ENCODE results near the gene ARMC9.
"Not testable (repeated sequence)": the region's sequence is repeated elsewhere in the genome, so short reads cannot be mapped to it uniquely, and the experiment has no call there.

Gene ARMC9, protein sequence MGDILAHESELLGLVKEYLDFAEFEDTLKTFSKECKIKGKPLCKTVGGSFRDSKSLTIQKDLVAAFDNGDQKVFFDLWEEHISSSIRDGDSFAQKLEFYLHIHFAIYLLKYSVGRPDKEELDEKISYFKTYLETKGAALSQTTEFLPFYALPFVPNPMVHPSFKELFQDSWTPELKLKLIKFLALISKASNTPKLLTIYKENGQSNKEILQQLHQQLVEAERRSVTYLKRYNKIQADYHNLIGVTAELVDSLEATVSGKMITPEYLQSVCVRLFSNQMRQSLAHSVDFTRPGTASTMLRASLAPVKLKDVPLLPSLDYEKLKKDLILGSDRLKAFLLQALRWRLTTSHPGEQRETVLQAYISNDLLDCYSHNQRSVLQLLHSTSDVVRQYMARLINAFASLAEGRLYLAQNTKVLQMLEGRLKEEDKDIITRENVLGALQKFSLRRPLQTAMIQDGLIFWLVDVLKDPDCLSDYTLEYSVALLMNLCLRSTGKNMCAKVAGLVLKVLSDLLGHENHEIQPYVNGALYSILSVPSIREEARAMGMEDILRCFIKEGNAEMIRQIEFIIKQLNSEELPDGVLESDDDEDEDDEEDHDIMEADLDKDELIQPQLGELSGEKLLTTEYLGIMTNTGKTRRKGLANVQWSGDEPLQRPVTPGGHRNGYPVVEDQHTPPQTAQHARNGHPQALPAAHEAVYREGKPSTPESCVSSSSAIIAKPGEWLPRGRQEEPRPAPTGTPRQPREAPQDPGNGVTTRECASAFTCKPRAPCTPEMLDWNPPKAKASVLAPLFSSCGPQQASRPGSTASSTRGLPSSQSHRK

GRCh38 chr2:231198291-231199173 is at the start of gene ARMC9:
Gene ARMC9 (plus strand): TSS chr2:231198631. CDS start chr2:231206239, 7,608 bp downstream.
- DNase-seq (ENCODE audit: low read depth, low spot score): peak; percentile 92

DNA sequence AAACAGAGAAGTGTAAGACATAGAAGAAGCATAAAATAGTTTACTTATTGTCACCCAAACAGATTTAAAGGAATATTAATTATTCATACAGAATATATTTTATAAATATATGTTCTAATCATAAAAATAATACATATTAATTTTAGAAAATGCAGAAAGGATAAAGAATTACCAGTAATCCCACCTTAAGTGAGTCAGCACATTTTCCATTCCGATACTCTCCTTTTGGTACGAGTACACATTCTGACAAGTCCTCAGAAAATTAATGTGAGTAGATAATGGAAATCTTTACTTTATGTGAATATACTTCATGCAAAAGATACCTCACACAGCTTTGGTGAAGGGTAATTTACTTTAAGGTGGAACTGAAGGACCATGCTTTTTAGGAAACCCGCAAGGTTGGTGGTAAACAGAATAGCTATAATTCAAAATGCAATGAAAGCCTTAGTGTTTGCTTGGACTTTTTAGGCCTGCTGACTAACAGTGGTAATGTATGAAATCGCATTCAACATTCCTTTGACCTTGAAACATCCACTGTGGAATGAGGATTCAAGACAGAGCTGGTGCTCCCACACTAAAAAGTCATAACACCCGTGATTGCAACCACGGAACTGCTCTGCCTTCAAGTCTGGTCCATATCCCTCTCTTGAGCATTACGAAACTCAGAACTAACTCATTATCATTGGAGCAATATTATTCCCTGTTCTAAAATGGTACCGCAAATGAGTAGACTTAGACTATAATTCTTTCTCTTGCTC is 45.5 kb upstream of the ARMC9 start:
- peak; percentile 53 for DNase-seq (ENCODE audit: low read depth, low spot score)

- no peak for DNase-seq (ENCODE audit: low read depth, low spot score)
These were observed 39.1 kb upstream of the ARMC9 start for GRCh38 chr2:231159306-231159705.

DNA sequence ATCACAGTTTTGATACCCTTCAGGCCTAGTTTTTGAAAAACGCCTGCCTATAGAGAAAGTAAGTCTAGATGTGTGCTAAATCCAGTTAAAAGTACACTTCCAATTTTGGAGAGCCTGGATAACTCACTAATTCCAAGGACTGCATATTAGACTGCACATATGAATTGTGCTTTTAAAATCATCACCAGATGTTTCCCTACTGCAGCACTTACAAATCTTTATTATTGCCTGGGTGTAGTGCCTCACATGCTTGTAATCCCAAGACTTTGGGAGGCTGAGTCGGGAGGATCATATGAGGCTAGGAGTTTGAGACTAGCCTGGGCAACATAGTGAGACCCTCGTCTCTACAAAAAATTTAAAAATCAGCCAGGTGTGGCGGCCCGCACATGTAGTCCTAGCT is 37.7 kb upstream of the ARMC9 start:
- DNase-seq (ENCODE audit: low read depth, low spot score): no peak

GRCh38 chr2:231161252-231161839 is 37.1 kb upstream of the ARMC9 start:
- no peak for DNase-seq (ENCODE audit: low read depth, low spot score)

- peak; percentile 83 for DNase-seq (ENCODE audit: low read depth, low spot score)
These were observed 36.5 kb upstream of the ARMC9 start for GRCh38 chr2:231161877-231162329.

GRCh38 chr2:231163011-231163410 is 35.4 kb upstream of the ARMC9 start:
- DNase-seq (ENCODE audit: low read depth, low spot score): no peak

- no peak for DNase-seq (ENCODE audit: low read depth, low spot score)
These were observed 34.9 kb upstream of the ARMC9 start for GRCh38 chr2:231163414-231164095.

- no peak for DNase-seq (ENCODE audit: low read depth, low spot score)
These were observed 30.5 kb upstream of the ARMC9 start for GRCh38 chr2:231167745-231168459.

- no peak for DNase-seq (ENCODE audit: low read depth, low spot score)
These were observed 29.8 kb upstream of the ARMC9 start for GRCh38 chr2:231168460-231169139.

DNA sequence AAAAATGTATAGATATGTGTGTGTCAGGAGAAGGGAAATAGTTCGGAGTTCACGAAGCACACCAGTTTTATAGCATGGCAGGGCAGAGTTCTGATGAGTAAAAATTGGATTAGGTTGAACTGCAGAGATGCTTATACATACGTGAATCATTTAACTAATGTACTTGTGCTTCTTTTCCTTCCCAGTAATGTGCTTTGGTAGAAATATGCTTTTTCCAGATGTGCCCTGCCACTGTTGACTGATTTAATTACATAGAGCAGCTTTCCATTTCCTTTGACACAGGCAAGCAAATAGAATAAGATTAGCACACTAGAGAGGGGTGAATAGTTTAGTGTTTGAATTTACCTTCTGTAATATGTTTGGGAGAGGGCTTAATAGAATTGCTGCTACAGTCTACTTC is 28.9 kb upstream of the ARMC9 start:
- DNase-seq (ENCODE audit: low read depth, low spot score): no peak

DNA sequence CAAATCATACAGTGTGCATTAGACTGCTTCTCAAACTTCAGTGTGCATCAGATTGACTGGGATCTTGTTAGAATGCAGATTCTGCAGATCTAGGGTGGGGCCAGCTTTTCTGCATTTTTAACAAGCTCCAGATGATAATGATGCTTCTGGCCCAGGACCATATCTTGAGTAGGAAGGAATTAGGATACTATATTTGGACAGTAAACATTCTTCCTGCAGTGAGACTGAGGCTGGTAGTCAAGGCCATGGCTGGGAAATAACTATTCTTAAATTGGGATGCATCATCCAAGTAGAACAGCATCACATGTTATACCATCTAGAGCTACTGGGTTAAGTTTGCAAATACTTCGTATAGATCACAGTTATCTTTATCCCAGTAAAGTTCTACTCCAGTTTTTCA is 28.4 kb upstream of the ARMC9 start:
- no peak for DNase-seq (ENCODE audit: low read depth, low spot score)

DNA sequence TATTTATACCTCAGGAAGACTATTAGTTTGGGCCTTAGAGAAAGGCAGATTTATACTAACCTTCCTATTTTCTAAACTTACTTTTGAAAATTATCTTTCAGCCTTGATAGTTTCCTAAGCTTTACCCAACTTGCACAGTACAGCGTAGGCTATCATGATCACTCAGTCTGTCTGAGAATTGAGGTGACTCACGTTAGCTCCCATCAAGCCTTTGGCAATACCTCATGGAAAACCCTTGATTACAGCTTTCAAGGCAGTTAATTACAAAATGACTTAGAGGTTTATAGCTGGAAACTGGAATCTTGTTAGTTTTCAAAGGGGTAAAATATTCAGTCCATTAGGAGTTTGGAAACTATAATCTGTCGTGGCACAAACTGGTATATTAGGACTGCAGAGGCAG is 26.4 kb upstream of the ARMC9 start:
- no peak for DNase-seq (ENCODE audit: low read depth, low spot score)

GRCh38 chr2:231174211-231174651 is 24.2 kb upstream of the ARMC9 start:
- no peak for DNase-seq (ENCODE audit: low read depth, low spot score)

DNA sequence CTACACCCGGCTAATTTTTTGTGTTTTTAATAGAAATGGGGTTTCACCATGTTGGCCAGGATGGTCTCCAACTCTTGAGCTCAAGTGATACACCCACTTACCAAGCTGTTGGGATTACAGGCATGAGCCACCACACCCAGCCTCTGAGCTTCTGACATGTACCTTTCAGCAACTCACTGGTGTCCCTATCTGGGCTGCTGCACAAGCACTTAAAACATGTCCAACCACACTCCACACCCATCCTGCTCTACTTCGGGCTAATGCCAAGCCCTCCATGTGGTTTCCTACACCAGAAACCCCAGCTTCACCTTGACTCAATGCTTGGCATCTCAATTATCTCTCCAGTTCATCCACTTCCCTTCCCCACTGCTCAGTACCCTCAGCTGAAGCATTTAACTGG is 22.4 kb upstream of the ARMC9 start:
- no peak for DNase-seq (ENCODE audit: low read depth, low spot score)

DNA sequence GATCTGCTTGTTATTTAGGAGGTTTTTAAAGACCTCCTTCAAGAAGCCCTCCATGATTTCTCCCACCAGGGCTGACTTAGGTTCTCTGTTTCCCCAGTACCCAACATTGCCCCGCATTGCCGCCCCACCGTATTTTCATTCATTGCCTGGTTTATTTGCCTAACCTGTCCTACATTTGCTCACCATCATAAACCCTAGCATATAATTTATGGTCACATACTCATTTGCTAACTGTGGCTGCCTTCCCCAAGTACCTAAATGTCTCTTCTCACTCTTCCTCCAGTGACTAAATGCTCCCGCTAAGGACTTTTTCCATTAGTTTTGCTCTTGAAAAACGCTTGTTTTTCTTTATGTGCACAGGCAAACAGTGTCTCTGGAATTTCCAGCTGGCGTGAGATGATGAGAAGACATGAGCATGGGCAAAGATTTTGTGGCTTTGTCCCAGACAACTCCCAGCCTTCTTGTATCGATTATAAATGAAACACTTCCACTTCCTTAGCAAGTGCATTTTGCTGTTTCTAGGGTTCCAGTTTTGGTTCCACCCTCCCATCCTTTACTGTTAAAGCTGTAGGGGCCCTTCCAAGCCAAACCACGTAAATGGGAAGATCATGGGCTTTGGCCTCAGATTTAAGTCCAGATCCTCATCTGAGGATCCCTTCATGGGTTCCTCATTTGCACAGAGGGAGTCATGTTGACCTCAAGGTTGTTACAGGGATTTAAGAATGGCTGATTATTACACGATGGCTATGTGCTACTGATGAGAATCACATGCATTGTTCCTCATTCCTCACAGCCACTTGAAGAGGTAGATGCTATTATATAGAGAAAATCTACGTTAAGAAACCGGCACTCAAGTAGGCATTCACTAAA is 21.0 kb upstream of the ARMC9 start:
- no peak for DNase-seq (ENCODE audit: low read depth, low spot score)

DNA sequence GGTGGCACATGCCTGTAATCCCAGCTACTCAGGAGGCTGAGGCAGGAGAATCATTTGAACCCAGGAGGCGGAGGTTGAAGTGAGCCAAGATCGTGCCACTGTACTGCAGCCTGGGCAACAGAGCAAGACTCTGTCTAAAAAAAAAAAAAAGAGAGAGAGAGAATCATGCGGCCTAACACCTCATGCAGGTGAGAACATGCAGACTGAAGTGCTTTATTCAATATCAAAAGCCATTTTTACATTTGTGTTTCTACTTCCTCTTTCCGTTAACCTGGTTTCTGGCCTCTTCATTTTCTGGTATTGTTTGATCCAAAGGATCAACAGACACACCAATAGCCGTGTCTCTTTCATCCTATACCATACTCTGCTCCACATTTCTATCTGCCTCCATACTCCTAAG is 19.6 kb upstream of the ARMC9 start:
- DNase-seq (ENCODE audit: low read depth, low spot score): not testable (repeated sequence)
